Measurements from ENCODE around the gene TEAD4.
A peak's percentile ranks its signal among the peaks of the same experiment; 100 is the strongest.

The TEAD4 gene

GRCh38 chr12:3038166-3038565, 79.0 kb downstream of the TEAD4 start:
- H3K4me3 ChIP-seq (ENCODE audit: low read length), result no peak overlapping the region
- no peak for TF ChIP-seq CTCF (IDR thresholded peaks at IDR 0.05; ENCODE audit: insufficient read depth, low read depth, low read length, missing control alignments)
- DNase-seq (ENCODE audit: low read depth), result no peak

- no peak for DNase-seq (ENCODE audit: low read depth)
- no peak for TF ChIP-seq CTCF (IDR thresholded peaks at IDR 0.05; ENCODE audit: insufficient read depth, low read depth, low read length, missing control alignments)
- no peak overlapping the region for H3K4me3 ChIP-seq (ENCODE audit: low read length)
Observed at GRCh38 chr12:3038926-3039510, 79.8 kb downstream of the TEAD4 start.

- no peak overlapping the region for H3K4me3 ChIP-seq (ENCODE audit: low read length)
- no peak for DNase-seq (ENCODE audit: low read depth)
- no peak for TF ChIP-seq CTCF (IDR thresholded peaks at IDR 0.05; ENCODE audit: insufficient read depth, low read depth, low read length, missing control alignments)
Observed at GRCh38 chr12:3040026-3040656, 80.9 kb downstream of the TEAD4 start.

- no peak for TF ChIP-seq CTCF (IDR thresholded peaks at IDR 0.05; ENCODE audit: insufficient read depth, low read depth, low read length, missing control alignments)
- no peak for DNase-seq (ENCODE audit: low read depth)
- H3K4me3 ChIP-seq (ENCODE audit: low read length), result no peak overlapping the region
Observed at GRCh38 chr12:3040663-3041544, 81.7 kb downstream of the TEAD4 start.

GRCh38 chr12:3041558-3042164, 82.5 kb downstream of the TEAD4 start:
- no peak overlapping the region for H3K4me3 ChIP-seq (ENCODE audit: low read length)
- TF ChIP-seq CTCF (IDR thresholded peaks at IDR 0.05; ENCODE audit: insufficient read depth, low read depth, low read length, missing control alignments), result peak; percentile 83
- peak; percentile 80 for DNase-seq (ENCODE audit: low read depth)

- TF ChIP-seq CTCF (IDR thresholded peaks at IDR 0.05; ENCODE audit: insufficient read depth, low read depth, low read length, missing control alignments), result no peak
- DNase-seq (ENCODE audit: low read depth), result no peak
- no peak overlapping the region for H3K4me3 ChIP-seq (ENCODE audit: low read length)
Observed at GRCh38 chr12:3042394-3042793, 83.2 kb downstream of the TEAD4 start.
